AG04449 (cell line): ENCODE measurements around the gene PARD6G.
"Not testable (repeated sequence)": the region's sequence is repeated elsewhere in the genome, so short reads cannot be mapped to it uniquely, and the experiment has no call there.

ENCODE experiments used
- CTCF ChIA-PET: fragments of 350-600 bp; formaldehyde crosslinking; extraction: SDS; loops from one replicate; lab custom pipeline; 2021; ENCODE audit warnings: antibody characterized with exemption; lab: Yijun Ruan, JAX
- POLR2A ChIA-PET: fragments of 400-600, 350-600 bp; formaldehyde crosslinking; extraction: SDS; loops from one replicate; lab custom pipeline; 2020; ENCODE audit warnings: antibody characterized with exemption, inconsistent platforms; lab: Yijun Ruan, JAX
- DNase-seq: peaks from one replicate; pipeline ENCODE4 v3.0.0-alpha.2; 2010; ENCODE audit warnings: low read depth, low spot score
- H3K4me3 ChIP-seq: 2 replicates; pipeline ENCODE4 v1.5.1; 2011; ENCODE audit warnings: low read depth, mild to moderate bottlenecking, control low read depth, low read length
- CTCF ChIP-seq: IDR thresholded peaks from one replicate; pipeline ENCODE4 v1.5.1; 2011; ENCODE audit warnings: mild to moderate bottlenecking, moderate library complexity, low read length, control low read depth, inconsistent platforms; ENCODE audit not compliant: insufficient read depth; ENCODE audit errors: missing control alignments

The PARD6G gene

GRCh38 chr18:80247393-80247841 lies at the start of gene PARD6G:
Gene PARD6G (minus strand): TSS chr18:80247514. CDS start chr18:80247348, 166 bp downstream.
- H3K4me3 ChIP-seq = peak within 1 kb of the TSS; percentile 68
- CTCF ChIA-PET = interaction anchor here (0.8 to 12.2 kb wide), 2 partner anchors 89 to 313 kb away, joined by 3 to 195 read pairs; no protein-coding TSS in a partner anchor
- TF ChIP-seq CTCF = peak; percentile 46
- POLR2A ChIA-PET = no interaction called here
- DNase-seq = no peak

- DNase-seq, H3K4me3 ChIP-seq, CTCF ChIA-PET, POLR2A ChIA-PET: not testable (repeated sequence)
- peak; percentile 28 for TF ChIP-seq CTCF
These were observed 15.1 kb upstream of the PARD6G start for GRCh38 chr18:80262241-80263033.

- ChIA-PET CTCF (interaction anchor here (1.1 to 2.1 kb wide), 3 partner anchors 101 to 116 kb away, joined by 5 to 25 read pairs (median 7); no protein-coding TSS in a partner anchor), POLR2A (no interaction called here)
- no peak for DNase-seq
- no peak for TF ChIP-seq CTCF
- no peak overlapping the region for H3K4me3 ChIP-seq
These were observed 12.3 kb upstream of the PARD6G start for GRCh38 chr18:80259610-80260009.

GRCh38 chr18:80258640-80259039 lies 11.3 kb upstream of the PARD6G start:
- TF ChIP-seq CTCF = no peak
- CTCF ChIA-PET = interaction anchor here (1.0 to 12.2 kb wide), 5 partner anchors 24 to 101 kb away, joined by 3 to 195 read pairs (median 4); no protein-coding TSS in a partner anchor
- H3K4me3 ChIP-seq = no peak overlapping the region
- POLR2A ChIA-PET = no interaction called here
- no peak for DNase-seq

GRCh38 chr18:80257579-80258543 lies 10.5 kb upstream of the PARD6G start:
- ChIA-PET POLR2A (interaction anchor here (1.2 kb wide), 1 partner anchor 58 kb away, joined by 3 read pairs; no protein-coding TSS in a partner anchor), CTCF (interaction anchor here (1.0 to 12.2 kb wide), 5 partner anchors 23 to 107 kb away, joined by 3 to 195 read pairs (median 4); no protein-coding TSS in a partner anchor)
- peak; percentile 79 for TF ChIP-seq CTCF
- not testable (repeated sequence) for H3K4me3 ChIP-seq, DNase-seq
